Kidney epithelial cell (primary cell): ENCODE measurements around the gene ZDHHC14. TPM values are rescaled to one million over a fixed set of nuclear protein-coding genes. Genes with fewer than 3 reads are reported as not detected.
A peak's percentile ranks its signal among the peaks of the same experiment; 100 is the strongest.

Source experiments
- DNase-seq: peaks from one replicate; pipeline ENCODE4 v3.0.0-alpha.2; 2010; ENCODE audit warnings: low read depth
- H3K27me3 ChIP-seq: 2 replicates; pipeline ENCODE4 v1.6.0; 2011; ENCODE audit warnings: low read length; ENCODE audit not compliant: control insufficient read depth, insufficient read depth
- H3K36me3 ChIP-seq: 2 replicates; pipeline ENCODE4 v1.5.1; 2011; ENCODE audit warnings: low read length; ENCODE audit not compliant: control insufficient read depth, insufficient read depth
- H3K4me3 ChIP-seq: 2 replicates; pipeline ENCODE4 v1.5.1; 2011; ENCODE audit warnings: low read depth, mild to moderate bottlenecking, control low read depth, low read length
- total RNA-seq: library from RNA; depleted of rRNA; stranded (reverse); fragments of >200 nt; gene quantifications from 2 replicates; pipeline ENCODE4 v1.2.3, GENCODE V29; 2015
- TF ChIP-seq, protein P1 (sequence below): IDR thresholded peaks from 2 replicates; pipeline ENCODE4 v1.5.1; 2011; ENCODE audit warnings: mild to moderate bottlenecking, moderate library complexity, low read length, control low read depth, inconsistent platforms; ENCODE audit not compliant: insufficient read depth, poor library complexity, severe bottlenecking

The ZDHHC14 gene
- total RNA-seq, 1 donor from 2014 or later: 9.7 TPM

- Histone ChIP-seq H3K36me3 (no peaks in the 10 kb centered on the region), H3K4me3 (no peak overlapping the region), H3K27me3 (no peaks in the 10 kb centered on the region)
- TF ChIP-seq, protein P1, sequence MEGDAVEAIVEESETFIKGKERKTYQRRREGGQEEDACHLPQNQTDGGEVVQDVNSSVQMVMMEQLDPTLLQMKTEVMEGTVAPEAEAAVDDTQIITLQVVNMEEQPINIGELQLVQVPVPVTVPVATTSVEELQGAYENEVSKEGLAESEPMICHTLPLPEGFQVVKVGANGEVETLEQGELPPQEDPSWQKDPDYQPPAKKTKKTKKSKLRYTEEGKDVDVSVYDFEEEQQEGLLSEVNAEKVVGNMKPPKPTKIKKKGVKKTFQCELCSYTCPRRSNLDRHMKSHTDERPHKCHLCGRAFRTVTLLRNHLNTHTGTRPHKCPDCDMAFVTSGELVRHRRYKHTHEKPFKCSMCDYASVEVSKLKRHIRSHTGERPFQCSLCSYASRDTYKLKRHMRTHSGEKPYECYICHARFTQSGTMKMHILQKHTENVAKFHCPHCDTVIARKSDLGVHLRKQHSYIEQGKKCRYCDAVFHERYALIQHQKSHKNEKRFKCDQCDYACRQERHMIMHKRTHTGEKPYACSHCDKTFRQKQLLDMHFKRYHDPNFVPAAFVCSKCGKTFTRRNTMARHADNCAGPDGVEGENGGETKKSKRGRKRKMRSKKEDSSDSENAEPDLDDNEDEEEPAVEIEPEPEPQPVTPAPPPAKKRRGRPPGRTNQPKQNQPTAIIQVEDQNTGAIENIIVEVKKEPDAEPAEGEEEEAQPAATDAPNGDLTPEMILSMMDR: no peak
- no peak for DNase-seq
These were observed 6.0 kb upstream of the ZDHHC14 start for GRCh38 chr6:157374889-157375443.

GRCh38 chr6:157376241-157376640 lies 4.7 kb upstream of the ZDHHC14 start:
- no peak for DNase-seq
- H3K27me3 ChIP-seq: no peaks in the 10 kb centered on the region
- TF ChIP-seq, protein P1: no peak
- no peaks in the 10 kb centered on the region for H3K36me3 ChIP-seq
- H3K4me3 ChIP-seq: no peak overlapping the region

GRCh38 chr6:157376706-157377230 lies 4.2 kb upstream of the ZDHHC14 start:
- Histone ChIP-seq H3K27me3 (no peaks in the 10 kb centered on the region), H3K36me3 (no peaks in the 10 kb centered on the region), H3K4me3 (no peak overlapping the region)
- DNase-seq: no peak
- TF ChIP-seq, protein P1: no peak

DNA sequence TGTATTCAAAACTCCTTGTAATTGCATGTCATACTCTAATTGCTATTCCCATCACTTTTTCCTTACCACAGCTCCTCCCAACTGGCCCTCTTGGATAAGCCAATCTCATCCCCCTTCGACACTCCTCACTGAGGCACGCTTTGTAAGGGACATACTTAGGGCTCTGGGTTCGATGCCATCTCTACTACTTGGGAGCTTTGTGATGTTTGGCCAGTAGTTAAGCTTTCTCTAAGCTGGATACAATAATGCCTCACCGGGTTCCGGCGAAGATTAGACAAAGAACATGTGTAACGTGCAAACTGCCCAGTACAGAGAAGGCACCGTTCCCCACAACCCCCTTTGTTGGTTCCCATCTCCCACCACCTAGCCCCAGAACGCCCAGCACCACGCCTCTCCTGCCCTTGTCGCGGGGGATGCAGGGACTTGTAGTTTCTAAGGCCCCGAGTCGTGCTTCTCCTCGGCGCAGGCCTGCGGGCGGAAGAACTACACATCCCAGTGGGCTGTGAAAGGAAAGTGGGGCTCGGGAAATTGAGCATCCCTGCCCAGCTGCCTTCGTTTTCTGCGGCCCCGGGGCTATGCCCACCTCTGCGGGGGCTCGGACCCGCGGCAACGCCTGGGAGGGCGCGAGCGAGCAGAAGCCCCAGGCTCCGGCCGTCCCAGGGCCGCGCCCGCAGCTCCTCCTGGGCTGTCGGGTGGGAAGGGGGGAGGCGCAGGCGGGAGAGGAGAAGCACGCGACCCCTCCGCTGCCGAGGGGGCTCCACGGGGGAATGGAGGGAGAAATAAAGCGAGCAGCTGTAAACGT lies 1.1 kb upstream of the ZDHHC14 start:
- H3K4me3 ChIP-seq: peak overlapping the region; percentile 74
- peak; percentile 63 for DNase-seq
- no peaks in the 10 kb centered on the region for H3K36me3 ChIP-seq
- no peaks in the 10 kb centered on the region for H3K27me3 ChIP-seq
- TF ChIP-seq, protein P1: no peak

DNA sequence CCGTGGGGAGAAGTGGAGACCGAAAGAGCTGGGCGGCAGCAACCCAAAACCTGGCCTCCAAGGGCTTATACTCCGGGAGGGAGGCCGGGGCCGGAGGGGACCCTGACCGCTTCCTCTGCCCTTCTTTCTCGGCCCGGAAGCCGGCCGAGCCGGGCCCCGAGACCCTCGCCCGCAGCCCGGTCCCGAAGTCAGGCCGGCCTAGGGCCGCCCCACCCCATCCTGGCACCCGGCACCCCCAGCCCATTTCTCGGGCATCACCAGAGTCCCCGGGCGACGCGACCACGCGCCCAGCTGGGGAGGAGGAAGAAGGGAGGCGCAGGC lies 572 bp upstream of the ZDHHC14 start:
- DNase-seq: no peak
- H3K4me3 ChIP-seq: peak overlapping the region; percentile 74
- H3K36me3 ChIP-seq: no peaks in the 10 kb centered on the region
- TF ChIP-seq, protein P1: no peak
- H3K27me3 ChIP-seq: no peaks in the 10 kb centered on the region
